Measurements from ENCODE around the gene KNG1.
"Not testable (repeated sequence)": the region's sequence is repeated elsewhere in the genome, so short reads cannot be mapped to it uniquely, and the experiment has no call there.

KNG1 gene

GRCh38 chr3:186683979-186684378 is 33.2 kb upstream of the KNG1 start:
- FAIRE-seq (no peak), DNase-seq (ENCODE audit: insufficient read length, low spot score) (no peak)
- no peak for TF ChIP-seq SPI1 (IDR thresholded peaks at IDR 0.05; ENCODE audit: low read depth, low read length)
- no peak for TF ChIP-seq POU2F2 (IDR thresholded peaks at IDR 0.05; ENCODE audit: low read depth, low read length)
- no peak for TF ChIP-seq POLR2AphosphoS5 (IDR thresholded peaks at IDR 0.05; ENCODE audit: low read depth, low read length)
- TF ChIP-seq TAF1 (IDR thresholded peaks at IDR 0.05; ENCODE audit: low read depth, low read length) = no peak
- TF ChIP-seq POLR2A (IDR thresholded peaks at IDR 0.05; ENCODE audit: low read depth, low read length) = no peak
- no peak for TF ChIP-seq PAX5 (IDR thresholded peaks at IDR 0.05; ENCODE audit: insufficient read depth, low read length, severe bottlenecking)

GRCh38 chr3:186686475-186686874 is 30.7 kb upstream of the KNG1 start:
- not testable (repeated sequence) for FAIRE-seq

GRCh38 chr3:186687120-186687651 is 30.0 kb upstream of the KNG1 start:
- no peak for FAIRE-seq
- TF ChIP-seq POLR2A (IDR thresholded peaks at IDR 0.05; ENCODE audit: low read depth, low read length) (no peak), SPI1 (IDR thresholded peaks at IDR 0.05; ENCODE audit: low read depth, low read length) (no peak), POU2F2 (IDR thresholded peaks at IDR 0.05; ENCODE audit: low read depth, low read length) (no peak), PAX5 (IDR thresholded peaks at IDR 0.05; ENCODE audit: insufficient read depth, low read length, severe bottlenecking) (no peak), TAF1 (IDR thresholded peaks at IDR 0.05; ENCODE audit: low read depth, low read length) (no peak), POLR2AphosphoS5 (IDR thresholded peaks at IDR 0.05; ENCODE audit: low read depth, low read length) (no peak)
- DNase-seq (ENCODE audit: insufficient read length, low spot score) = no peak

More at GRCh38 chr3:186686475-186686874, 30.7 kb upstream of the KNG1 start:
- not testable (repeated sequence) for DNase-seq (ENCODE audit: insufficient read length, low spot score)

- DNase-seq (ENCODE audit: insufficient read length, low spot score); FAIRE-seq: not testable (repeated sequence)
These were observed 26.9 kb upstream of the KNG1 start for GRCh38 chr3:186690304-186690703.

GRCh38 chr3:186691676-186692075 is 25.5 kb upstream of the KNG1 start:
- FAIRE-seq (no peak), DNase-seq (ENCODE audit: insufficient read length, low spot score) (no peak)

GRCh38 chr3:186693843-186694242 is 23.3 kb upstream of the KNG1 start:
- TF ChIP-seq POU2F2 (IDR thresholded peaks at IDR 0.05; ENCODE audit: low read depth, low read length) (no peak), TAF1 (IDR thresholded peaks at IDR 0.05; ENCODE audit: low read depth, low read length) (no peak), POLR2AphosphoS5 (IDR thresholded peaks at IDR 0.05; ENCODE audit: low read depth, low read length) (no peak), SPI1 (IDR thresholded peaks at IDR 0.05; ENCODE audit: low read depth, low read length) (no peak), PAX5 (IDR thresholded peaks at IDR 0.05; ENCODE audit: insufficient read depth, low read length, severe bottlenecking) (no peak)
- FAIRE-seq = no peak
- DNase-seq (ENCODE audit: insufficient read length, low spot score) = no peak

More at GRCh38 chr3:186691676-186692075, 25.5 kb upstream of the KNG1 start:
- TF ChIP-seq PAX5 (IDR thresholded peaks at IDR 0.05; ENCODE audit: insufficient read depth, low read length, severe bottlenecking) (no peak), POU2F2 (IDR thresholded peaks at IDR 0.05; ENCODE audit: low read depth, low read length) (no peak), POLR2A (IDR thresholded peaks at IDR 0.05; ENCODE audit: low read depth, low read length) (no peak), POLR2AphosphoS5 (IDR thresholded peaks at IDR 0.05; ENCODE audit: low read depth, low read length) (no peak), SPI1 (IDR thresholded peaks at IDR 0.05; ENCODE audit: low read depth, low read length) (no peak), TAF1 (IDR thresholded peaks at IDR 0.05; ENCODE audit: low read depth, low read length) (no peak)

- DNase-seq (ENCODE audit: insufficient read length, low spot score) (no peak), FAIRE-seq (no peak)
- TF ChIP-seq POU2F2 (IDR thresholded peaks at IDR 0.05; ENCODE audit: low read depth, low read length) = no peak
- no peak for TF ChIP-seq POLR2AphosphoS5 (IDR thresholded peaks at IDR 0.05; ENCODE audit: low read depth, low read length)
- TF ChIP-seq POLR2A (IDR thresholded peaks at IDR 0.05; ENCODE audit: low read depth, low read length) = no peak
- no peak for TF ChIP-seq SPI1 (IDR thresholded peaks at IDR 0.05; ENCODE audit: low read depth, low read length)
- no peak for TF ChIP-seq TAF1 (IDR thresholded peaks at IDR 0.05; ENCODE audit: low read depth, low read length)
- no peak for TF ChIP-seq PAX5 (IDR thresholded peaks at IDR 0.05; ENCODE audit: insufficient read depth, low read length, severe bottlenecking)
These were observed 22.7 kb upstream of the KNG1 start for GRCh38 chr3:186694288-186695032.

- TF ChIP-seq SPI1 (IDR thresholded peaks at IDR 0.05; ENCODE audit: low read depth, low read length) (no peak), POU2F2 (IDR thresholded peaks at IDR 0.05; ENCODE audit: low read depth, low read length) (no peak), TAF1 (IDR thresholded peaks at IDR 0.05; ENCODE audit: low read depth, low read length) (no peak), POLR2A (IDR thresholded peaks at IDR 0.05; ENCODE audit: low read depth, low read length) (no peak)
- DNase-seq (ENCODE audit: insufficient read length, low spot score) = no peak
- FAIRE-seq = no peak
These were observed 20.6 kb upstream of the KNG1 start for GRCh38 chr3:186696522-186696921.

GRCh38 chr3:186697510-186697909 is 19.6 kb upstream of the KNG1 start:
- TF ChIP-seq SPI1 (IDR thresholded peaks at IDR 0.05; ENCODE audit: low read depth, low read length) (no peak), POLR2A (IDR thresholded peaks at IDR 0.05; ENCODE audit: low read depth, low read length) (no peak), TAF1 (IDR thresholded peaks at IDR 0.05; ENCODE audit: low read depth, low read length) (no peak), PAX5 (IDR thresholded peaks at IDR 0.05; ENCODE audit: insufficient read depth, low read length, severe bottlenecking) (no peak), POLR2AphosphoS5 (IDR thresholded peaks at IDR 0.05; ENCODE audit: low read depth, low read length) (no peak), POU2F2 (IDR thresholded peaks at IDR 0.05; ENCODE audit: low read depth, low read length) (no peak)
- FAIRE-seq = no peak
- no peak for DNase-seq (ENCODE audit: insufficient read length, low spot score)

- TF ChIP-seq POU2F2 (IDR thresholded peaks at IDR 0.05; ENCODE audit: low read depth, low read length) (no peak), POLR2A (IDR thresholded peaks at IDR 0.05; ENCODE audit: low read depth, low read length) (no peak), PAX5 (IDR thresholded peaks at IDR 0.05; ENCODE audit: insufficient read depth, low read length, severe bottlenecking) (no peak), SPI1 (IDR thresholded peaks at IDR 0.05; ENCODE audit: low read depth, low read length) (no peak), POLR2AphosphoS5 (IDR thresholded peaks at IDR 0.05; ENCODE audit: low read depth, low read length) (no peak), TAF1 (IDR thresholded peaks at IDR 0.05; ENCODE audit: low read depth, low read length) (no peak)
- FAIRE-seq (no peak), DNase-seq (ENCODE audit: insufficient read length, low spot score) (no peak)
These were observed 16.9 kb upstream of the KNG1 start for GRCh38 chr3:186700267-186700666.

- not testable (repeated sequence) for DNase-seq (ENCODE audit: insufficient read length, low spot score); FAIRE-seq
These were observed 14.7 kb upstream of the KNG1 start for GRCh38 chr3:186702451-186702850.
